GM13977 (cell line): Measurements from ENCODE around the gene AIMP2.

ENCODE experiments used
- DNase-seq: peaks from one replicate; pipeline ENCODE4 v3.0.0; 2012; ENCODE audit warnings: low spot score
- CTCF ChIP-seq: IDR thresholded peaks from 2 replicates; pipeline ENCODE4 v1.5.1; 2012; ENCODE audit warnings: mild to moderate bottlenecking, control low read depth; ENCODE audit not compliant: insufficient read depth; ENCODE audit errors: extremely low read depth, missing control alignments
- in situ Hi-C: fragments of 300-500 bp; cut with MboI; formaldehyde crosslinking; loops from one replicate; pipeline ENCODE4 v1.12.0; 2022; ENCODE audit warnings: low sequenced_read_pairs, low pct_unique_long_range_greater_than_20kb, mixed read lengths, inconsistent platforms; ENCODE audit not compliant: unreplicated experiment

The AIMP2 gene

GRCh38 chr7:6011541-6011940, 2.5 kb downstream of the AIMP2 start:
- TF ChIP-seq CTCF, result no peak
- in situ Hi-C loops, result loop anchor here (25.0 kb wide), 1 partner anchor 149 kb away; no protein-coding TSS in a partner anchor
- DNase-seq, result no peak

GRCh38 chr7:6012355-6013104, 3.5 kb downstream of the AIMP2 start:
- in situ Hi-C loops, result loop anchor here (25.0 kb wide), 1 partner anchor 150 kb away; no protein-coding TSS in a partner anchor
- TF ChIP-seq CTCF, result no peak
- DNase-seq, result no peak

GRCh38 chr7:6015917-6016652, 7.0 kb downstream of the AIMP2 start:
- in situ Hi-C loops, result loop anchor here (25.0 kb wide), 1 partner anchor 154 kb away; no protein-coding TSS in a partner anchor
- DNase-seq, result no peak
- TF ChIP-seq CTCF, result no peak

GRCh38 chr7:6016653-6016966, 7.5 kb downstream of the AIMP2 start:
- no peak for TF ChIP-seq CTCF
- in situ Hi-C loops, result loop anchor here (25.0 kb wide), 1 partner anchor 154 kb away; no protein-coding TSS in a partner anchor
- no peak for DNase-seq

GRCh38 chr7:6020371-6021286, 11.6 kb downstream of the AIMP2 start:
- DNase-seq, result no peak
- no peak for TF ChIP-seq CTCF
- in situ Hi-C loops, result loop anchor here (25.0 kb wide), 1 partner anchor 158 kb away; no protein-coding TSS in a partner anchor

GRCh38 chr7:6022707-6023106, 13.6 kb downstream of the AIMP2 start:
- TF ChIP-seq CTCF, result no peak
- no peak for DNase-seq
- in situ Hi-C loops, result loop anchor here (25.0 kb wide), 1 partner anchor 160 kb away; no protein-coding TSS in a partner anchor
